ENCODE measurements around the gene ZNF763.
"Not testable (repeated sequence)": the region's sequence is repeated elsewhere in the genome, so short reads cannot be mapped to it uniquely, and the experiment has no call there.

ZNF763 gene

DNA sequence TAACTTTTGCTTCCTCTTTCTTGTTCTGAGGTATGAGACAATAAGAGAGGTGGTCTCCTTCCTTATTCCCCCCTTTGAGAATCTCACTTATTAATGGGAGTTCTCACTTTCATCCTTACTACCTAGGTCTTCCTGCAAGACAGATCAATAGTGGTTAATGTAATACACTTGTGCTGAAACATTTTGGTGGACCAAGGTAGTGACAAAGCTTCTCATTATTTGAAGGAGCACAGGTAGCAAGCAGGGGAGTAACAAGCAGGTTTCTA is 22.1 kb upstream of the ZNF763 start:
- H3K27me3 ChIP-seq (ENCODE audit: control insufficient read depth, insufficient read depth, low read length), result no peaks in the 10 kb centered on the region
- no peak overlapping the region for H3K9ac ChIP-seq (ENCODE audit: low read length)
- H3K27ac ChIP-seq (ENCODE audit: low read depth, low read length), result no peak overlapping the region
- no peak overlapping the region for H3K4me3 ChIP-seq (ENCODE audit: low read length)
- H3K4me1 ChIP-seq (ENCODE audit: control insufficient read depth, insufficient read depth, low read length), result no peaks in the 10 kb centered on the region
- H3K36me3 ChIP-seq (ENCODE audit: control insufficient read depth, insufficient read depth, low read length), result peaks cover 26% of the 10 kb centered on the region

DNA sequence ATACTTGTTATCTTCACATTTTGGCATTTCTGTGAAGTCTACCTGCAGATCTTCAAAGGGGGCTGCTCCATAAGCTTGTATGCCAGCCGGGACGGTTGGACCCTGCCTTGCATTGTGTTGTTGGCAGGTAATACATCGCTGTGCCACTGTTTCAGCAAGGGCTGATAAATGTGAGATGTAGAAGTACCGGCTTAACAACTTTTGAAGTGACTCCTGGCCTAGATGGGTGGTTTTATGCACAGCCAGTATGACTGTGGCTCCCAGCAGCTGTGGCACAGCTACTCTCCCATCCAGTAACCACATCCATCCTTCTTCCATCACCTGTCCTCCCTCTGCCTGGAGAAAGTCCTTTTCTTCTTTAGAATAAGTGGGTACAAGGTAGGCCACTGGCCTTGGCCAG is 20.2 kb upstream of the ZNF763 start:
- Histone ChIP-seq H3K27me3 (ENCODE audit: control insufficient read depth, insufficient read depth, low read length) (no peaks in the 10 kb centered on the region), H3K27ac (ENCODE audit: low read depth, low read length) (no peak overlapping the region), H3K9ac (ENCODE audit: low read length) (no peak overlapping the region), H3K4me3 (ENCODE audit: low read length) (no peak overlapping the region), H3K36me3 (ENCODE audit: control insufficient read depth, insufficient read depth, low read length) (peaks cover 45% of the 10 kb centered on the region), H3K4me1 (ENCODE audit: control insufficient read depth, insufficient read depth, low read length) (no peaks in the 10 kb centered on the region)

DNA sequence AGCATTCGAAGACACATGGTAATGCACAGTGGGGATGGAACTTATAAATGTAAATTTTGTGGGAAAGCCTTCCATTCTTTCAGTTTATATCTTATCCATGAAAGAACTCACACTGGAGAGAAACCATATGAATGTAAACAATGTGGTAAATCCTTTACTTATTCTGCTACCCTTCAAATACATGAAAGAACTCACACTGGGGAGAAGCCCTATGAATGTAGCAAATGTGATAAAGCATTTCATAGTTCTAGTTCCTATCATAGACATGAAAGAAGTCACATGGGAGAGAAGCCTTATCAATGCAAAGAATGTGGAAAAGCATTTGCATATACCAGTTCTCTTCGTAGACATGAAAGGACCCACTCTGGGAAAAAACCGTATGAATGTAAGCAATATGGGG is 16.2 kb upstream of the ZNF763 start:
- Histone ChIP-seq H3K4me3 (ENCODE audit: low read length) (peak overlapping the region; percentile 5), H3K36me3 (ENCODE audit: control insufficient read depth, insufficient read depth, low read length) (peaks cover 53% of the 10 kb centered on the region)

DNA sequence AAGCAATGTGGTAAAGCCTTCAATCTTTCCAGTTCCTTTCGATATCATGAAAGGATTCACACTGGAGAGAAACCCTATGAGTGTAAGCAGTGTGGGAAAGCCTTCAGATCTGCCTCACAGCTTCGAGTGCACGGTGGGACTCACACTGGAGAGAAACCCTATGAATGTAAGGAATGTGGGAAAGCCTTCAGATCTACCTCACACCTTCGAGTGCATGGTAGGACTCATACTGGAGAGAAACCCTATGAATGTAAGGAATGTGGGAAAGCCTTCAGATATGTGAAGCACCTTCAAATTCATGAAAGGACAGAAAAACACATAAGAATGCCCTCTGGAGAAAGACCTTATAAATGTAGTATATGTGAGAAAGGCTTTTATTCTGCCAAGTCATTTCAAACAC is 15.6 kb upstream of the ZNF763 start:
- H3K27me3 ChIP-seq (ENCODE audit: control insufficient read depth, insufficient read depth, low read length), result no peaks in the 10 kb centered on the region
- H3K4me1 ChIP-seq (ENCODE audit: control insufficient read depth, insufficient read depth, low read length), result no peaks in the 10 kb centered on the region
- no peak overlapping the region for H3K4me3 ChIP-seq (ENCODE audit: low read length)
- peaks cover 53% of the 10 kb centered on the region for H3K36me3 ChIP-seq (ENCODE audit: control insufficient read depth, insufficient read depth, low read length)
- H3K9ac ChIP-seq (ENCODE audit: low read length), result no peak overlapping the region
- H3K27ac ChIP-seq (ENCODE audit: low read depth, low read length), result no peak overlapping the region

More for the DNA sequence above, 16.2 kb upstream of the ZNF763 start:
- Histone ChIP-seq H3K9ac (ENCODE audit: low read length) (no peak overlapping the region), H3K27ac (ENCODE audit: low read depth, low read length) (no peak overlapping the region), H3K27me3 (ENCODE audit: control insufficient read depth, insufficient read depth, low read length) (no peaks in the 10 kb centered on the region), H3K4me1 (ENCODE audit: control insufficient read depth, insufficient read depth, low read length) (no peaks in the 10 kb centered on the region)

DNA sequence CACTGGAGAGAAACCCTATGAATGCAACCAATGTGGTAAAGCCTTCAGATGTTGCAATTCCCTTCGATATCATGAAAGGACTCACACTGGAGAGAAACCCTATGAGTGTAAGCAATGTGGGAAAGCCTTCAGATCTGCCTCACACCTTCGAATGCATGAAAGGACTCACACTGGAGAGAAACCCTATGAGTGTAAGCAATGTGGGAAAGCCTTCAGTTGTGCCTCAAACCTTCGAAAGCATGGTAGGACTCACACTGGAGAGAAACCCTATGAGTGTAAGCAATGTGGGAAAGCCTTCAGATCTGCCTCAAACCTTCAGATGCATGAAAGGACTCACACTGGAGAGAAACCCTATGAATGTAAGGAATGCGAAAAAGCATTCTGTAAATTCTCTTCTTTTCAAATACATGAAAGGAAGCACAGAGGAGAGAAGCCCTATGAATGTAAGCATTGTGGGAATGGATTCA is 15.2 kb upstream of the ZNF763 start:
- peak overlapping the region; percentile 27 for H3K4me3 ChIP-seq (ENCODE audit: low read length)
- H3K27ac ChIP-seq (ENCODE audit: low read depth, low read length); H3K27me3 ChIP-seq (ENCODE audit: control insufficient read depth, insufficient read depth, low read length); H3K9ac ChIP-seq (ENCODE audit: low read length); H3K4me1 ChIP-seq (ENCODE audit: control insufficient read depth, insufficient read depth, low read length): not testable (repeated sequence)
- peaks cover 50% of the 10 kb centered on the region for H3K36me3 ChIP-seq (ENCODE audit: control insufficient read depth, insufficient read depth, low read length)

DNA sequence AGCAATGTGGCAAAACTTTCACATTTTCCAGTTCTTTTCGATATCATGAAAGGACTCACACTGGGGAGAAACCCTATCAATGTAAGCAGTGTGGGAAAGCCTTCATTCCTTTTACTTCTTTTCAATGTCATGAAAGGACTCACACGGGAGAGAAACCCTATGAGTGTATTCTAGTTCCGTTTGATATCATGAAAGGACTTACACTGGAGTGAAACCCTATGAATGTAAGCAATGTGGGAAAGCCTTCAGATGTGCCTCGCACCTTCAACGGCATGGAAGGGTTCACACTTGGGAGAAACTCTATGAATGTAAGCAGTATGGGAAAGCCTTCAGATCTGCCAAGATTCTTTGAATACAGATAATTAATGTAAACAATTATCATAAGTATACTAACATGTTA is 14.5 kb upstream of the ZNF763 start:
- Histone ChIP-seq H3K4me1 (ENCODE audit: control insufficient read depth, insufficient read depth, low read length) (no peaks in the 10 kb centered on the region), H3K4me3 (ENCODE audit: low read length) (no peak overlapping the region), H3K27ac (ENCODE audit: low read depth, low read length) (no peak overlapping the region), H3K27me3 (ENCODE audit: control insufficient read depth, insufficient read depth, low read length) (no peaks in the 10 kb centered on the region), H3K36me3 (ENCODE audit: control insufficient read depth, insufficient read depth, low read length) (peaks cover 44% of the 10 kb centered on the region), H3K9ac (ENCODE audit: low read length) (no peak overlapping the region)

DNA sequence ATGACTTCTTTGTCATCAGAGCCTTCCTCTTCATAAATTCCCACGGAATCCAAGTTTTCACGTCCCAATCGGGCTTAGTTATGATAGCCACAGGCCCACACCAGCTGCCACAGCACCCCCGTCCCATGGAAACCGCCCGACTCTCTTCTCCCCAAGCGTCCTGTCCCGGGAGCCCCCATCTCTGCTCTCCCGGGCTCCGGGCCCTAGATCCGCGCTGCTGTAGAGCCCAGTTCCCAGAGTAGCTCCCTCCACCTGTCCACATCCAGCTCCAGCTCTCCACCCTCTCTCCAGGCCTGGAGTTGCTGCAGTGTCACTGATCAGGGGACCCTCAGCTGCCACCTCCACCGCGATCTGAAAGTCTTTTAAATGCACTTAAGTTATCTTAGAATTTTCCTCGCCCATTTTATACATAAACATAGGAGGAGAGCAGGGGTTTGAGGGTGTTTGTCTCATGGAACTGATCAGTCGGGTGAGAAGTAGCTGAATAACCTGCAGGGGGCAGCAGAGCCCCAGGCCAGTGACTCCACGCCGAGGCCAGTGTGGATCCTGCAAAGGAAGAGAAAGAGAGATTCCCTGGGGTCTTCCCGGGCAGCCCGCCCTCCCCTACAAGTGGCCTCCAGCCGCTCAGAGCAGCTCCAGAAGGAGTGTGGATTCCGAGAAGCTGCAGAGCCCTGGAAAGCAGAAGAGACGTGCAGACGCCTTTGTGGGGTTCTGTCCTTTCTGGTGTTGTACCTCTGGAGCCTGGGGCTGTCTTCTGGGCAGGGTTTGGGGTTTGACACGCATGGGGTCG is 1.1 kb upstream of the ZNF763 start:
- Histone ChIP-seq H3K36me3 (ENCODE audit: control insufficient read depth, insufficient read depth, low read length) (no peaks in the 10 kb centered on the region), H3K4me1 (ENCODE audit: control insufficient read depth, insufficient read depth, low read length) (peaks cover 5% of the 10 kb centered on the region), H3K4me3 (ENCODE audit: low read length) (peak overlapping the region; percentile 89), H3K27me3 (ENCODE audit: control insufficient read depth, insufficient read depth, low read length) (no peaks in the 10 kb centered on the region), H3K9ac (ENCODE audit: low read length) (no peak overlapping the region), H3K27ac (ENCODE audit: low read depth, low read length) (peak overlapping the region; percentile 88)

DNA sequence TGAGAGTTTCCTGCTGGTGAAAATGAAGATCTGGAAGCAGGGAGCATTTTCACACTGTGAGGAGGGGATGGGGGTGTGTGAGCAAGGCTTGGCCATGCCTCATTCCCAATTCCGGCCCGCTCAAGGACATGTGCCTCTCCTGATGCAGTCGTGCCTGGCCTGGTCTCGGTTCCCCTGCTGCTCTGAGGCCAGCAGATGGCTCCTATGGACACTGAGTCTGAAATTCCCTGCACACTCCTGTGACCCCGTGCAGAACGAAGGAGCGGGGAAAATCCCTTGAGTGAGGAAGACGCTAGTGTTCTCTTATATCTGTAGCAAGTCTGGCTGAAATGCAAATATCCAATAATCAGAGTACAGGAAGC is 363 bp upstream of the ZNF763 start:
- H3K4me1 ChIP-seq (ENCODE audit: control insufficient read depth, insufficient read depth, low read length), result peaks cover 5% of the 10 kb centered on the region

DNA sequence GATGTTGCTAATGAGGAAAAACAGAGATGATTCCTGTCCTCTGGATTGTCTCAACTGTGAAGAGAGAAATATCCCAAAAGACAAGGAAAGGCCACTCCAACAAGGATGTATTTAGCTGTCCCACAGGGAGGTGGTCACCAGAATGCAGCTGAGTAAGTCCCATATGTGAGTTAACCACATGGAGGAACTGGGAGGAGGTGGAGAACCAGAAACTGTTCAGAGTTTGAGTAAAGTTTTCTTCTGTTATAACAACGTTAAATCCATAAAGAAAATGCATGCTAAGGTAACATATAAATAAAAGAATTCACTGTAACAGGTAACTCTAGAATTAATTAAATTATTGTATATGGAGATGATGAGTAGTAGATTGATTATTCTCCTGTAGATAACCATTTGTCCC is 5.3 kb downstream of the ZNF763 start:
- no peak overlapping the region for H3K27ac ChIP-seq (ENCODE audit: low read depth, low read length)
- H3K4me1 ChIP-seq (ENCODE audit: control insufficient read depth, insufficient read depth, low read length), result no peaks in the 10 kb centered on the region
- no peaks in the 10 kb centered on the region for H3K36me3 ChIP-seq (ENCODE audit: control insufficient read depth, insufficient read depth, low read length)
- H3K9ac ChIP-seq (ENCODE audit: low read length), result no peak overlapping the region
- no peak overlapping the region for H3K4me3 ChIP-seq (ENCODE audit: low read length)
- no peaks in the 10 kb centered on the region for H3K27me3 ChIP-seq (ENCODE audit: control insufficient read depth, insufficient read depth, low read length)

More for the DNA sequence above, 363 bp upstream of the ZNF763 start:
- no peaks in the 10 kb centered on the region for H3K36me3 ChIP-seq (ENCODE audit: control insufficient read depth, insufficient read depth, low read length)
- no peak overlapping the region for H3K9ac ChIP-seq (ENCODE audit: low read length)
- H3K27me3 ChIP-seq (ENCODE audit: control insufficient read depth, insufficient read depth, low read length), result no peaks in the 10 kb centered on the region
- H3K4me3 ChIP-seq (ENCODE audit: low read length), result peak overlapping the region; percentile 89
- H3K27ac ChIP-seq (ENCODE audit: low read depth, low read length), result peak overlapping the region; percentile 88

DNA sequence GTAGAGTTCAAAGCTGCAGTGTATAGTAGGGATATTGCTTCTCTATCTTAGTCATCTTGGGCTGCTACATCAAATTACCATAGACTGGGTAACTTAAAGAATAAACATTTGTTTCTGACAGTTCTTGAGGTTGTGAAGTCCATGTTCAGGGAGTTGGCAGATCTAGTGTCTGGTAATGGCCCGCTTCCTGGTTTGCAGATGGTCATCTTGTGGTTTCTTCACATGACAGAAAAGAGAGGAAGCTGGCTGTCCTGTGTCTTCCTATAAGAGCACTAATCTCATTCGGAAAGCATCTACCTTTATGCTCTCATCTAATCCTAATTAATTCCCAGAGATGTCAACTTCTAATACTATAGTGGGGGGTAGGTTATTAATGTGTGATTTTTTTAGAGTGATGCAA is 6.2 kb downstream of the ZNF763 start:
- no peaks in the 10 kb centered on the region for H3K27me3 ChIP-seq (ENCODE audit: control insufficient read depth, insufficient read depth, low read length)
- H3K9ac ChIP-seq (ENCODE audit: low read length), result no peak overlapping the region
- no peak overlapping the region for H3K27ac ChIP-seq (ENCODE audit: low read depth, low read length)
- no peaks in the 10 kb centered on the region for H3K4me1 ChIP-seq (ENCODE audit: control insufficient read depth, insufficient read depth, low read length)
- no peak overlapping the region for H3K4me3 ChIP-seq (ENCODE audit: low read length)
- no peaks in the 10 kb centered on the region for H3K36me3 ChIP-seq (ENCODE audit: control insufficient read depth, insufficient read depth, low read length)

DNA sequence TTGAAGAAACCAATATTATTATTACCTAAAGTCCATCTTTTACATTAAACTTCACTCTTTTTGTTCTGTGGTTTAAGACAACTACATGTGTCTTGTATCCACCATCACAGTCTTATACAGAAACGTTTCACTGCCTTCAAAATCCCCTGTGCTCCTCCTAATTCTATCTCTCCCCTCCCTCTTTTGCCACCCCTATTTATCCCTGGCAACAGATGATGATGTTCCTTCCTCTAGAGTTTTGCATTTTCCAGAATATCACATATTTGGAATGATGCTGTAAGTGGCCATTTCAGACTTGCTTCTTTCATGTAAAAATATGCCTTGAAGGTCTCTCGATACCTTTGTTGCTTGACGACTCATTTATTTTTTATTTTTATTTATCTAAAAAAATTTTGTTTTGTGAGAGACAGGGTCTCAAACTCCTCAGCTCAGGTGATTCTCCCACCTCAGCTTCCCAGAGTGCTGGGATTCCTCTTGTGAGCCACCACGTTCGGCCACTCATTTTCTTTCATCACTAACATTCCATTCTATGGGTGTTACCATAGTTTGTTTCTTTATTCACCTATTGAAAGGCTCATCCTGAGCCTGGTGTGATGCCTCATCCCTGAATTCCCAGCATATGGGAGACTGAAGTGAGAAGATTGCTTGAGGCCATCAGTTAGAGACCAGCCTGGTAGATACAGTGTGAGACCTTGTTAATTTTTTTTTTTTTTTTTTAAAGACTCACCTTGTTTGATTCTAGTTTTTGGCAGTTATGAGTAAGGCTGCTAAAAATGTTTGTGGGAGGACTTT is 8.4 kb downstream of the ZNF763 start:
- H3K27me3 ChIP-seq (ENCODE audit: control insufficient read depth, insufficient read depth, low read length), result no peaks in the 10 kb centered on the region
- peaks cover 4% of the 10 kb centered on the region for H3K36me3 ChIP-seq (ENCODE audit: control insufficient read depth, insufficient read depth, low read length)
- H3K4me3 ChIP-seq (ENCODE audit: low read length), result no peak overlapping the region
- H3K4me1 ChIP-seq (ENCODE audit: control insufficient read depth, insufficient read depth, low read length), result no peaks in the 10 kb centered on the region
- H3K9ac ChIP-seq (ENCODE audit: low read length), result no peak overlapping the region
- no peak overlapping the region for H3K27ac ChIP-seq (ENCODE audit: low read depth, low read length)

DNA sequence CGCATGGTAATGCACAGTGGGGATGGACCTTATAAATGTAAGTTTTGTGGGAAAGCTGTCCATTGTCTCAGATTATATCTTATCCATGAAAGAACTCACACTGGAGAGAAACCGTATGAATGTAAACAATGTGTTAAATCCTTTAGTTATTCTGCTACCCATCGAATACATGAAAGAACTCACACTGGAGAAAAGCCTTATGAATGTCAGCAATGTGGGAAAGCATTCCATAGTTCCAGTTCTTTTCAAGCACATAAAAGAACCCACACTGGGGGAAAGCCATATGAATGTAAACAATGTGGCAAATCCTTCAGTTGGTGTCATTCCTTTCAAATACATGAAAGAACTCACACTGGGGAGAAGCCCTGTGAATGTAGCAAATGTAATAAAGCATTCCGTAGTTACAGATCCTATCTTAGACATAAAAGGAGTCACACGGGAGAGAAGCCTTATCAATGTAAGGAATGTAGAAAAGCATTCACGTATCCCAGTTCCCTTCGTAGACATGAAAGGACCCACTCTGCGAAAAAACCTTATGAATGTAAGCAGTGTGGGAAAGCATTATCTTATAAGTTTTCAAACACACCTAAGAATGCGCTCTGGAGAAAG is 13.8 kb downstream of the ZNF763 start:
- Histone ChIP-seq H3K4me1 (ENCODE audit: control insufficient read depth, insufficient read depth, low read length) (no peaks in the 10 kb centered on the region), H3K27ac (ENCODE audit: low read depth, low read length) (no peak overlapping the region), H3K4me3 (ENCODE audit: low read length) (no peak overlapping the region), H3K36me3 (ENCODE audit: control insufficient read depth, insufficient read depth, low read length) (peaks cover 10% of the 10 kb centered on the region), H3K9ac (ENCODE audit: low read length) (no peak overlapping the region), H3K27me3 (ENCODE audit: control insufficient read depth, insufficient read depth, low read length) (no peaks in the 10 kb centered on the region)
